ENCODE results near the gene RUFY1. TPM values are rescaled to one million over a fixed set of nuclear protein-coding genes. Genes with fewer than 3 reads are reported as not detected.

The RUFY1 gene
- total and polyA plus RNA-seq, 2 of the 13 experiments (the other 11 are each of a cell fraction or from before 2014, with no cell fraction given), result 19.9 to 31.9 TPM

GRCh38 chr5:179623003-179623905, 72.9 kb downstream of the RUFY1 start, which contains the start of gene HNRNPH1 (continued):
- TF ChIP-seq HOXA9 (CRISPR knock-in tag; IDR thresholded peaks at IDR 0.05; ENCODE audit: borderline replicate concordance), result peak; percentile 81
- 0 out of 2 replicates have a peak, but pooled peaks have one; percentile 22 for TF ChIP-seq CHCHD3 (CRISPR knock-in tag; IDR thresholded peaks at IDR 0.05)
- TF ChIP-seq ZNF780A (CRISPR knock-in tag; IDR thresholded peaks at IDR 0.05), result peak; percentile 84; the same call in 1 of the 2 replicates
- 0 out of 2 replicates have a peak, but pooled peaks have one; percentile 44 for TF ChIP-seq ZNF512 (CRISPR knock-in tag; IDR thresholded peaks at IDR 0.05)
- no peak; the same call in 1 of the 2 replicates for TF ChIP-seq ZNF343 (CRISPR knock-in tag; IDR thresholded peaks at IDR 0.05)
- TF ChIP-seq ZNF12 (CRISPR knock-in tag; IDR thresholded peaks at IDR 0.05), result peak; percentile 77
- peak; percentile 64; the same call in 1 of the 2 replicates for TF ChIP-seq ZBTB7B (CRISPR knock-in tag; IDR thresholded peaks at IDR 0.05)
- TF ChIP-seq MAX (IDR thresholded peaks at IDR 0.05), result peak; percentile 85
- TF ChIP-seq ZMYM2 (CRISPR knock-in tag; IDR thresholded peaks at IDR 0.05), result 0 out of 2 replicates have a peak, but pooled peaks have one; percentile 24
- TF ChIP-seq ZGPAT (CRISPR knock-in tag; IDR thresholded peaks at IDR 0.05), result peak; percentile 56; the same call in 1 of the 2 replicates
- peak; percentile 98 for TF ChIP-seq POLR2AphosphoS2 (IDR thresholded peaks at IDR 0.05; ENCODE audit: low read depth, low read length)
- TF ChIP-seq ATF7-NPFF (CRISPR knock-in tag; IDR thresholded peaks at IDR 0.05; ENCODE audit: low read depth), result no peak; the same call in none of the 2 replicates
- TF ChIP-seq RNF2 (conservative IDR thresholded peaks at IDR 0.05; ENCODE audit: low read depth), result no peak
- no peak for TF ChIP-seq ZNF468 (CRISPR knock-in tag; IDR thresholded peaks at IDR 0.05)
- peak; percentile 91 for TF ChIP-seq AFF4 (CRISPR knock-in tag; IDR thresholded peaks at IDR 0.05)
- no peak for TF ChIP-seq ZMAT5 (CRISPR knock-in tag; IDR thresholded peaks at IDR 0.05; ENCODE audit: borderline replicate concordance, low read depth)
- TF ChIP-seq TAF1 (CRISPR knock-in tag; IDR thresholded peaks at IDR 0.05), result peak; percentile 96
- peak; percentile 28 for TF ChIP-seq JARID2 (CRISPR knock-in tag; IDR thresholded peaks at IDR 0.05; ENCODE audit: insufficient replicate concordance)
- TF ChIP-seq MXD4 (CRISPR knock-in tag; IDR thresholded peaks at IDR 0.05), result peak; percentile 58; the same call in 1 of the 2 replicates
- no peak for TF ChIP-seq NR1H2 (CRISPR knock-in tag; IDR thresholded peaks at IDR 0.05; ENCODE audit: borderline replicate concordance, low read depth)
- no peak; the same call in 1 of the 2 replicates for TF ChIP-seq KMT2A (CRISPR knock-in tag; IDR thresholded peaks at IDR 0.05)
- TF ChIP-seq SMC3 (IDR thresholded peaks at IDR 0.05; ENCODE audit: low read length), result no peak
